ENCODE measurements around the gene RHBDD1. TPM values are rescaled to one million over a fixed set of nuclear protein-coding genes. Genes with fewer than 3 reads are reported as not detected.

RHBDD1 gene
- total RNA-seq, 2 donors from 2014 or later, result 35.2 to 46.2 TPM

GRCh38 chr2:226836548-226836885 is 663 bp downstream of the RHBDD1 start:
- Histone ChIP-seq H3K9me3 (ENCODE audit: control insufficient read depth, low read length) (no peaks in the 10 kb centered on the region), H3K4me3 (ENCODE audit: low read length) (peak overlapping the region; percentile 90), H3K27ac (ENCODE audit: low read depth, low read length) (peak overlapping the region; percentile 77), H3K36me3 (ENCODE audit: control insufficient read depth, insufficient read depth, low read length) (no peaks in the 10 kb centered on the region), H3K9ac (ENCODE audit: extremely low read depth, low read length, poor library complexity, severe bottlenecking) (peak overlapping the region; percentile 71), H3K27me3 (ENCODE audit: control insufficient read depth, insufficient read depth, low read length, poor library complexity, severe bottlenecking) (no peaks in the 10 kb centered on the region), H3K4me1 (ENCODE audit: control insufficient read depth, insufficient read depth, low read length) (no peaks in the 10 kb centered on the region)
- Mint-ChIP-seq H3K36me3 (ENCODE audit: low read depth) (peaks cover 10% of the 10 kb centered on the region), H3K27me3 (ENCODE audit: insufficient read depth) (peaks cover 5% of the 10 kb centered on the region), H3K4me1 (peaks cover 11% of the 10 kb centered on the region), H3K9me3 (no peaks in the 10 kb centered on the region), H3K4me3 (peak overlapping the region; percentile 77), H3K27ac (peak overlapping the region; percentile 96)
- no peak for DNase-seq
- WGBS, 2 experiments (ENCODE audit: insufficient coverage in 1 of 2, insufficient read length in 1 of 2), result 51% methylated on average over 6 of the region's 6 CpGs
- TF ChIP-seq, protein P1, sequence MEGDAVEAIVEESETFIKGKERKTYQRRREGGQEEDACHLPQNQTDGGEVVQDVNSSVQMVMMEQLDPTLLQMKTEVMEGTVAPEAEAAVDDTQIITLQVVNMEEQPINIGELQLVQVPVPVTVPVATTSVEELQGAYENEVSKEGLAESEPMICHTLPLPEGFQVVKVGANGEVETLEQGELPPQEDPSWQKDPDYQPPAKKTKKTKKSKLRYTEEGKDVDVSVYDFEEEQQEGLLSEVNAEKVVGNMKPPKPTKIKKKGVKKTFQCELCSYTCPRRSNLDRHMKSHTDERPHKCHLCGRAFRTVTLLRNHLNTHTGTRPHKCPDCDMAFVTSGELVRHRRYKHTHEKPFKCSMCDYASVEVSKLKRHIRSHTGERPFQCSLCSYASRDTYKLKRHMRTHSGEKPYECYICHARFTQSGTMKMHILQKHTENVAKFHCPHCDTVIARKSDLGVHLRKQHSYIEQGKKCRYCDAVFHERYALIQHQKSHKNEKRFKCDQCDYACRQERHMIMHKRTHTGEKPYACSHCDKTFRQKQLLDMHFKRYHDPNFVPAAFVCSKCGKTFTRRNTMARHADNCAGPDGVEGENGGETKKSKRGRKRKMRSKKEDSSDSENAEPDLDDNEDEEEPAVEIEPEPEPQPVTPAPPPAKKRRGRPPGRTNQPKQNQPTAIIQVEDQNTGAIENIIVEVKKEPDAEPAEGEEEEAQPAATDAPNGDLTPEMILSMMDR (conservative IDR thresholded peaks at IDR 0.05), result no peak

DNA sequence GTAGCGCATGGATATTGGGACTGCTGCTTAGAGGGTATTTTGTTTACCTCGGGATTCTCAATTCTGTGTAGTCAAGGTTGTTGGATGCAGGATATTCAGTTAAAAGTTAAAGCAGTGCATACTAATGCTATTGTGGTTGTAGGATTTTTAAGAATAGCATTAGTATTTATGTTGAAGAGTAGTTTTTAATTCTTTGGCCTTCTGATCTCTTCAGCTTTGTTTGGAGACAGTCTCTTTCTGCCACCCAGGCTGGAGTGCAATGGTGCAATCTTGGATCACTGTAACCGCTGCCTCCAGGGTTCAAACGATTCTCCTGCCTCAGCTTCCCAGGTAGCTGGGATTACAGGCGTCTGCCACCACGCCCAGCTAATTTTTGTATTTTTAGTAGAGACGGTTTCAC is 1.5 kb downstream of the RHBDD1 start:
- WGBS, 2 experiments (ENCODE audit: insufficient coverage in 1 of 2, insufficient read length in 1 of 2), result 97 to 99% methylated on average over 7 of the region's 7 CpGs
- Histone ChIP-seq H3K9me3 (ENCODE audit: control insufficient read depth, low read length) (peaks cover 3% of the 10 kb centered on the region), H3K4me3 (ENCODE audit: low read length) (peak overlapping the region; percentile 90)

GRCh38 chr2:226837787-226838603 is 2.1 kb downstream of the RHBDD1 start:
- Histone ChIP-seq H3K4me3 (ENCODE audit: low read length) (no peak overlapping the region), H3K27ac (ENCODE audit: low read depth, low read length) (no peak overlapping the region), H3K36me3 (ENCODE audit: control insufficient read depth, insufficient read depth, low read length) (no peaks in the 10 kb centered on the region), H3K9ac (ENCODE audit: extremely low read depth, low read length, poor library complexity, severe bottlenecking) (no peak overlapping the region), H3K27me3 (ENCODE audit: control insufficient read depth, insufficient read depth, low read length, poor library complexity, severe bottlenecking) (no peaks in the 10 kb centered on the region), H3K9me3 (ENCODE audit: control insufficient read depth, low read length) (peaks cover 10% of the 10 kb centered on the region), H3K4me1 (ENCODE audit: control insufficient read depth, insufficient read depth, low read length) (no peaks in the 10 kb centered on the region)
- no peak overlapping the region for H3K27ac Mint-ChIP-seq
- peaks cover 11% of the 10 kb centered on the region for H3K9me3 Mint-ChIP-seq
- no peak overlapping the region for H3K4me3 Mint-ChIP-seq
- 96 to 100% methylated on average over 6 to 12 of the region's 12 CpGs for WGBS, 2 experiments (ENCODE audit: insufficient coverage in 1 of 2, insufficient read length in 1 of 2)
- peaks cover 22% of the 10 kb centered on the region for H3K36me3 Mint-ChIP-seq (ENCODE audit: low read depth)
- DNase-seq, result no peak
- TF ChIP-seq, protein P1 (conservative IDR thresholded peaks at IDR 0.05), result no peak
- peaks cover 5% of the 10 kb centered on the region for H3K27me3 Mint-ChIP-seq (ENCODE audit: insufficient read depth)
- H3K4me1 Mint-ChIP-seq, result peaks cover 14% of the 10 kb centered on the region

More for the DNA sequence above, 1.5 kb downstream of the RHBDD1 start:
- Histone ChIP-seq H3K27ac (ENCODE audit: low read depth, low read length) (no peak overlapping the region), H3K27me3 (ENCODE audit: control insufficient read depth, insufficient read depth, low read length, poor library complexity, severe bottlenecking) (no peaks in the 10 kb centered on the region), H3K4me1 (ENCODE audit: control insufficient read depth, insufficient read depth, low read length) (no peaks in the 10 kb centered on the region), H3K36me3 (ENCODE audit: control insufficient read depth, insufficient read depth, low read length) (no peaks in the 10 kb centered on the region), H3K9ac (ENCODE audit: extremely low read depth, low read length, poor library complexity, severe bottlenecking) (no peak overlapping the region)
- no peak for DNase-seq
- H3K9me3 Mint-ChIP-seq, result peaks cover 5% of the 10 kb centered on the region
- H3K4me3 Mint-ChIP-seq, result no peak overlapping the region
- no peak overlapping the region for H3K27ac Mint-ChIP-seq
- H3K36me3 Mint-ChIP-seq (ENCODE audit: low read depth), result peaks cover 16% of the 10 kb centered on the region
- TF ChIP-seq, protein P1 (conservative IDR thresholded peaks at IDR 0.05), result no peak
- H3K27me3 Mint-ChIP-seq (ENCODE audit: insufficient read depth), result peaks cover 5% of the 10 kb centered on the region
- H3K4me1 Mint-ChIP-seq, result peaks cover 11% of the 10 kb centered on the region

Measured in endodermal cell (in vitro differentiated cells).